SKM-1 (cell line): Measurements from ENCODE around the gene TMCC3.
"Not testable (repeated sequence)": the region's sequence is repeated elsewhere in the genome, so short reads cannot be mapped to it uniquely, and the experiment has no call there.

Source experiments
- DNase-seq: peaks from one replicate; lab custom pipeline; 2025; ENCODE audit not compliant: unreplicated experiment; lab: John Stamatoyannopoulos, UW

TMCC3 gene

GRCh38 chr12:94637390-94638113 is 12.8 kb downstream of the TMCC3 start:
- DNase-seq, result no peak

- DNase-seq, result no peak
Observed at GRCh38 chr12:94636462-94637085, 13.8 kb downstream of the TMCC3 start.

- no peak for DNase-seq
Observed at GRCh38 chr12:94634717-94635116, 15.6 kb downstream of the TMCC3 start.

GRCh38 chr12:94633401-94633800 is 17.0 kb downstream of the TMCC3 start:
- no peak for DNase-seq

GRCh38 chr12:94631058-94631457 is 19.3 kb downstream of the TMCC3 start:
- no peak for DNase-seq

- DNase-seq, result no peak
Observed at GRCh38 chr12:94628819-94629472, 21.4 kb downstream of the TMCC3 start.

GRCh38 chr12:94628369-94628768 is 22.0 kb downstream of the TMCC3 start:
- DNase-seq, result no peak

GRCh38 chr12:94625531-94625930 is 24.8 kb downstream of the TMCC3 start:
- DNase-seq, result no peak

GRCh38 chr12:94623161-94623920 is 27.0 kb downstream of the TMCC3 start:
- no peak for DNase-seq

- DNase-seq, result no peak
Observed at GRCh38 chr12:94622475-94622874, 27.9 kb downstream of the TMCC3 start.

- no peak for DNase-seq
Observed at GRCh38 chr12:94621662-94622359, 28.5 kb downstream of the TMCC3 start.

- DNase-seq, result no peak
Observed at GRCh38 chr12:94620621-94621020, 29.7 kb downstream of the TMCC3 start.

GRCh38 chr12:94618995-94619695 is 31.2 kb downstream of the TMCC3 start:
- no peak for DNase-seq

- no peak for DNase-seq
Observed at GRCh38 chr12:94617101-94617500, 33.3 kb downstream of the TMCC3 start.

- no peak for DNase-seq
Observed at GRCh38 chr12:94616203-94616729, 34.1 kb downstream of the TMCC3 start.

- DNase-seq, result no peak
Observed at GRCh38 chr12:94615260-94616181, 34.8 kb downstream of the TMCC3 start.

- no peak for DNase-seq
Observed at GRCh38 chr12:94614288-94614721, 36.1 kb downstream of the TMCC3 start.

- no peak for DNase-seq
Observed at GRCh38 chr12:94609917-94610443, 40.4 kb downstream of the TMCC3 start.

GRCh38 chr12:94606810-94607209 is 43.5 kb downstream of the TMCC3 start:
- not testable (repeated sequence) for DNase-seq
